SW480 (cell line): ENCODE measurements around the gene CNOT9.
"Not testable (repeated sequence)": the region's sequence is repeated elsewhere in the genome, so short reads cannot be mapped to it uniquely, and the experiment has no call there.

Source experiments
- DNase-seq: peaks from one replicate; pipeline ENCODE4 v3.0.0-alpha.2; 2016; ENCODE audit warnings: low spot score

CNOT9 gene, protein sequence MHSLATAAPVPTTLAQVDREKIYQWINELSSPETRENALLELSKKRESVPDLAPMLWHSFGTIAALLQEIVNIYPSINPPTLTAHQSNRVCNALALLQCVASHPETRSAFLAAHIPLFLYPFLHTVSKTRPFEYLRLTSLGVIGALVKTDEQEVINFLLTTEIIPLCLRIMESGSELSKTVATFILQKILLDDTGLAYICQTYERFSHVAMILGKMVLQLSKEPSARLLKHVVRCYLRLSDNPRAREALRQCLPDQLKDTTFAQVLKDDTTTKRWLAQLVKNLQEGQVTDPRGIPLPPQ

GRCh38 chr2:218568190-218569037 is at the start of gene CNOT9, which contains the start of gene USP37:
TSS of gene CNOT9 (plus strand) at chr2:218568839. CDS start at chr2:218568955, 116 bp downstream.
TSS of gene USP37 (minus strand) at chr2:218568351. CDS start at chr2:218558653, 9,698 bp downstream.
- DNase-seq, result peak; percentile 97

DNA sequence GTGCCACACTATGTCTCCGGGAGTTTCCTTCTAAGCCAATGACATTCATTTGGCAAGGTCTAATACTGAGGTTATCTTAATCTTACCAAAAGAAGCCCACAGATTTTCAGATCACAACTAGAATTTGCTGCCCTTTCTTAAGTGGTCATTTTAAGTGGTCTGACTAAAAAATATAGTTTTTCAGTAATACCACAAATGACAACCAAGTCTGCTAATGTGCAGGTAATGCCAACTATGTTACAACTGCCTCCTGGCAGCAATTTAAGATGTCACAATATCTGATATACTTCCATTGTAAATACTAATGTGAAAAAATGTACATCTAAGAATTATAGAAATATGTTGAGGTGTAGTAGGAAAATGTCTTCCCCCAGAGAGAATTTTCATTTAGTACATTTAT is 49.8 kb upstream of the CNOT9 start:
- no peak for DNase-seq

DNA sequence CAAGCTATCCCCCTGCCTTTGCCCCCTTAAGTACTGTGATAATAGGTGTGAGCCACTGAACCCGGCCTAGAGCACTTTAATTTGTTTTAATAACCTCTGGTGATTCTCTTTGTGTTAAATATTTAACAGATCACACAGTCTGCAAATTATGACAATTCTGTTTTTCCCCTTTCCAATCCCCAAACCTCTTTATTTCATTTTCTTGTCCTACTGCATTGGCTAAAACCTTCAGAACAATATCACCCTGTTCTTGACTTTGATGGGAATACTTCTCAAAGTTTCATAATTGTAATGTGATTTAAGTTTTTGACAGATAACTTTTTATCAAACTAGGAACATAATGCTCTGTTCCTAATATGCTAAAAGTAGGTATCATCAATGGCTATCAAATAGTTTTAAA is 45.0 kb upstream of the CNOT9 start:
- DNase-seq, result no peak

DNA sequence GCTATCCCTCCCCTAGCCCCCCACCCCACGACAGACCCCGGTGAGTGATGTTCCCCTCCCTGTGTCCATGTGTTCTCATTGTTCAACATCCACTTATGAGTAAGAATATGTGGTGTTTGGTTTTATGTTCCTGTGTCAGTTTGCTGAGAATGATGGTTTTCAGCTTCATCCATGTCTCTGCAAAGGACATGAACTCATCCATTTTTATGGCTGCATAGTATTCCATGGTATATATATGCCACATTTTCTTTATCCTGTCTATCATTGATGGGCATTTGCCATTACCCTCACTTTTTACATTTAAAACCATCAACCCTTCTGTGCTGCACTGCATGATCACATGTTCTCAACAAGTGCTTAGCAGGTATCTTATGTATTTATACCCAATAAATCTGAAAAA is 40.2 kb upstream of the CNOT9 start:
- not testable (repeated sequence) for DNase-seq

DNA sequence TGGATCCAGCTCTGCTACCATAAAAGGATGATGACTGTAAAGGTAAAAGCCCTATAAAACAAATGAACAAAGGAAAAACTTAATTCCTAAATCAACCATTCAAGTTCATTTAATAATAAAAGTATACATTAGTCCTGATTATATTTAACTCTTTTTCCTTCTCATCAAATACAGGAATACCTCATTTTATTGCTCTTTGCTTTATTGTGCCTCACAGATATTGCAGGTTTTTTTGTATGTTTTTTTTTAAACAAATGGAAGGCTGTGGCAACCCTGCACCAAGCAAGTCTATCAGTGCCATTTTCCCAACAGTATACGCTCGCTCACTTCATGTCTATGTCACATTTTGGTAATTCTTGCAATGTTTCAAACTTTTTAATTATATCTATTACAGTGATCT is 38.6 kb upstream of the CNOT9 start:
- DNase-seq, result no peak

DNA sequence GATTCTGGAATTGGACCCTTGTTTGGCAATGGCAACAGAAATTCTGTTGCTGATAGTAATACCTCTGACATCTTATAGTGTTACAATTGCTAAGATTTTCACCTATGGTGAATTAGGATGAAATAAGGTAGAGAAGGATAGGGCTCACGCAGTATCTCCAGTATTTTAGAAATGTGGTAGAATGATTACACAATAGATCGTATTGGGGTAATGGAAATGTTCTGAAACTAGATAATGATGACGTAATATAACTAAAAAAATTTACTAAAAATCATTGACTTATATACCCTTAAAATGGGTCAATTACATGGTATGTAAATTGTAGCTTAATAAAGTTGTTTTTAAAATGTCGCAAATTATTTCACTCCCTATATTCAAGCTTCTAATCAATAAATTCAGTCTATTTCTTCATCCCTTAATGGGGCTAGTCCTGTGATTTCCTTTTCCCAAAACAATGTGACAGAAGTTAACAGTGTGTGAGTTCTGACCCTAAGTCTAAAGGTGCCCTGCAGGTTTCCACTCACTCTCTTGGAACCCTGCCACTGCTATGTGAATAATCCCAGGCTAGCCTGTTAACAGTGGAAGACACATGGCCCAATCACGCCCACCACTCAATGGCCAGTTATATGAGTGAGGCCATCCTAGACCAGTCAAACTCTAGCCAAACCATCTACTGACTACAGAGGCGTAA is 31.7 kb upstream of the CNOT9 start:
- no peak for DNase-seq

DNA sequence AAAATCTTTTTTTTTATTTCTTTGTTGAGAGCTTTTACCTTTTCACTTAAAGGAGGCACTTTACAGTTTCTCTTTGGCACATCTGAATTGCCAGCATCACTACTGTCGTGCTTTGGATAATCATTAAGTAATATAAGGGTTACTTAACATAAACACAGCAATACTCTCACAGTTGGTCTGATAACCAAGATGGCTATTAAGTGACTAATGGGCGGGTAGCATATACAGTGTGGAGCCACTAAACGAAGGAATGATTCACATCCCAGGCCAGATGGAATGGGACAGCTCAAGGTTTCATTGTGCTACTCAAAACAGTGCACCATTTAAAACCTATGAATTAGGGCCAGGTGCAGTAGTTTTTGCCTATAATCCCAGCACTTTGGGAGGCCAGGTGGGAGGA is 28.6 kb upstream of the CNOT9 start:
- no peak for DNase-seq

DNA sequence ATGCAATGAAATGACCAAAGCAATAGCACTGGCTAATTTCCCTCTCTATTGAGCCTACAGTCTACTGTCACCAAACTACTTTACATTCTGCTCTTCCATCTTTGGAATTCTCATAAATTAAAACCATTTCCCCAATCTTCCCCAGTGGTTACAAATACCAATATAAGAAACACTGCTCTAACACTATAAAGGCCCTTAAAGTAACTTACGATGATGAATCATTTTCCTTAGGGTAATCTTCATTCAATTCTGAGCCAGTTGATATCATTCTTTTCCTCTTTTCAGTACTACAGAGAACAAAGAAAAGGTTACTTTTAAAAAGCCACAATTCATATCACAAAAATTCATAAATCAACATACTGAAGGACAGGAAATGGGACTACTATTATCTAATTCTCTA is 22.6 kb upstream of the CNOT9 start:
- DNase-seq, result no peak

DNA sequence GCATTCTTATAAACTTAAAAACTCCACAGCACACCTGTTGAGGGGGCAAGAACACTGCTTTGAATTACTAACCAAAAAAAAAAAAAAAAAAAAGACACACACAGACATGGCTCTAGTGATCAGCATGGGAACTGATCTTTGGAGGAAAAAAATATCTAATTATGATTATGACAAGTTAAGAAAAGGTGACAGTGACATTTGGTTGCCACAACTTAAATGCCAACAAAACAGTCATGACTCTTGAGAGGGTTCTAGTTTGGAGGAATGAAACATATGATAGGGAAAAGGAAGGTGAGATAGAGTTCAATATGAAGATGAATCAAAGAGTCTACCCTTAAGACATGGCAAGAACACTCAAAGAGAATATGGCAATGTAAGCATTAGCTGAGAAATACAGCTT is 21.1 kb upstream of the CNOT9 start:
- DNase-seq, result no peak

GRCh38 chr2:218547978-218548377 is 20.7 kb upstream of the CNOT9 start:
- DNase-seq, result no peak

DNA sequence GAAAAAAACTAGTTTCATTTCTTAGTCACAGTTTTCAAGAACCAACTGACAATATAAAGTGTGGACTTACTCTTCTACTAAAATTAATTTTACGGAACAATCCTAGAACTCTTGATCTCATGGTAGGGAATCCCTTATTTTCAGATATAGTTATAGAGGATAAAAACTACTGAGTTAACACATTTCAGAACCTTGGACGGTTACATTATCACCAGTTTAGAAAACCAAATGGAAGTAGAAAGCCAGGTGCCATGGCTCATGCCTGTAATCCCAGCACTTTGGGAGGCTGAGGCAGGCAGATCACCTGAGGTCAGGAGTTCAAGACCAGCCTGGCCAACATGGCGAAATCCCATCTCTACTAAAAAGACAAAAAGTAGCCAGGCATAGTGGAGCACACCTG is 14.4 kb upstream of the CNOT9 start:
- DNase-seq, result not testable (repeated sequence)

DNA sequence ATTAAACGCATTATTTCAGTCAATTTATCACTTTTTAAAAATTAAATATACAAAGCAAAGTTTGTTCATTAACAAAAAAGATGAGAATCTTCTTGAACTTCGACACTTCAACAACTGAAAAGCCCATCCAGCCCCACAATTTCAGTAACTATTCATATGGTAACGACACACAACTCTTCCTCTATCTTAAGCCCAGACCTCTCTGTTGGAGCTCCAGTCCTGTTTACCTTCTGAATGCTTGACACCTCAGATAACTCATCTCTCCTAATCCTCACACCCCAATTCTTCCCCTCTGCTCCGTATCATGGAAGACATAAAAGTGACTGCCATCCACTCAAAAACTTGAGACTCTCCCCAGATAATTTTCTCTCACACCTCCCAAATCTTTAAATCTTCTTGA is 13.1 kb upstream of the CNOT9 start:
- DNase-seq, result no peak

GRCh38 chr2:218557941-218558340 is 10.7 kb upstream of the CNOT9 start:
- no peak for DNase-seq

DNA sequence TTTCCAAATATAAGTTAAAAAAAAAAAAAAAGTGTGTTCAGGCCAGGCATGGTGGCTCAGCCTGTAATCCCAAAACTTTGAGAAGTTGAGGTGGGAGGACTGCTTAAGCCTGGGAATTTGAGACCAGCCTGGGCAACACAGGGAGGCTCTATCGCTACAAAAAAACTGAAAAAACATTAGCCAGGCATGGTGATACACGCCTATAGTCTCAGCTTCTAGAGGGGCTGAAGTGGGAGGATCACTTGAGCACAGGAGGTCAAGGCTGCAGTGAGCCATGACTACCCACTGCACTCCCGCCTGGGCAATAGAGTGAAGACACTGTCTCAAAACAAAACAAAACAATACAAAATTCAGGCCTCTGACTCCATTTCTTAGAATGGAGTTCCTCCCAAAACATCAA is 9.7 kb upstream of the CNOT9 start:
- DNase-seq, result no peak

DNA sequence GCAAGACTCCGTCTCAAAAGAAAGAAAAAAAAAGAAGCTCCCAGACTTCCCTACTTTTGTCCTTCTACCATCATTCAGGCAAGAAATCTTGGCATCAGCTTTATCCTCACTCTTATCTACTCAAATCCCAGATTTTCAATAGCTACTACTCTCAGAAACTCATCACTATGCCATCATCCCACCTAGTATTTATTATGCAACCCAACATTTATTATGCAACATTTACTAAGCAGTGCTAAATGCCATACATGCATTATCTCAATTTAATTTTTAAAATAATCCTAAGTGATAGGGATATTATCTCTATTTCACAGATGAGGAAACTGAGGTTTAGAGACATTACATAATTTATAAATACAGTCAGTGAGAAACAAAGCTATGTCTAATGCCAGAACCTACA is 4.6 kb upstream of the CNOT9 start:
- no peak for DNase-seq

DNA sequence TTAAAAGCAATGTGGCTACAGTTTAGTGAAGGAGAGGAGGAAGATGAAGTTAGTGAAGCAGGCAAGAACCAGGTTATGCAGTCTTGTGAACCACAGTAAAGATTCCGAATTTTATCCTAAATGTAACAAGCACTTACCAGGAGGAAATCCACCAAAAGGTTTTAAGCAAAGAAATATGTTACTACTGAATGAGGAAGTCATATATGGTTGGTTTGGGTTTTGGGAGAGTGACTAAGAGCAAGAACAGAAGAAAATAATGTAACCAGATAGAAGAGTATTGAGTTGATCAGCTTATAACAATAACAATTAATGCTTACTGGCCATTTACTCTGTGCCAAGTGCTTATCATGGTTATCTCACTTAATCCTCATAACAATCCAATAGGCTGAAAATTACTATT is 2.3 kb upstream of the CNOT9 start:
- no peak for DNase-seq

- DNase-seq, result no peak
Measured at GRCh38 chr2:218567797-218568189, 846 bp upstream of the CNOT9 start.

- DNase-seq, result peak; percentile 65
Measured at GRCh38 chr2:218569038-218569431, 396 bp downstream of the CNOT9 start.

DNA sequence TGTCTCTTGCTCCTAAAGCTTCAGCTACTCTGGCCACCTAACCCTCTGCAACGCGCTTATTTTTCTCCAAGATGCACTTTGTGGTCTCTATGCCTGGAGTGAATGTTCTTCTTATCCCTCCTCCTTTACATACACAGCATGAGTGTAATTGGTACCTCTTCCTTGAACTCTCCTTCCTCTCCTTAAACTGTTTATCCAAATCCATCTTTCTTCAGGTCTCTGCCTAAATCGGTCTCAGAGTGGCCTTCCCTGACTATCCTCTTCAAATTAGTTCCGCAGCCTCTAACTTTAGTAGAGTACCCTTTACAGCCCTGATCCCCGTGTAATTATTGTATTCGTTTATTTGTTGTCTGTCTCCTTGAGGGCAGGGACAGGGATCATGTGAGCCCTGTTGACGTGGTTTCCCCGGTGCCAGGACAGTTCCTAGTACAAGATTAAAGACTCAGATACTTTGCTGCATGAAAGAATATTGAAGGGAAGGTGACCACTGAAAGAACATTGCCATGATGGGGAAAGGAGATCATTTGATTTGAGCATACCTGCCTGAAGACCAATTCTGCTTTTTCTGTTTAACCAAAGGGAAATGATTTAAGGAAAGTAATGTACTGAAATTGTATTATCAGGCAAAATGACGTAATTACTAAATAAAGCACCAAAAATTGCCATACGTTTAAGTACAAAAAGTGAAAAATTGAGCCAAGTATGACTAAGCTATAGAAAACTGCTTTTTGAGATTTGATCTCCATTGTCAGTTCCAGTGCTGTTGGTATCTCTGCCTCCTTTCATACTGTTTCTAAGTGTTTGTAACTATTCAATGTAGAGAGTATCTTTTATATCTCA is 1.2 kb downstream of the CNOT9 start:
- DNase-seq, result peak; percentile 13

DNA sequence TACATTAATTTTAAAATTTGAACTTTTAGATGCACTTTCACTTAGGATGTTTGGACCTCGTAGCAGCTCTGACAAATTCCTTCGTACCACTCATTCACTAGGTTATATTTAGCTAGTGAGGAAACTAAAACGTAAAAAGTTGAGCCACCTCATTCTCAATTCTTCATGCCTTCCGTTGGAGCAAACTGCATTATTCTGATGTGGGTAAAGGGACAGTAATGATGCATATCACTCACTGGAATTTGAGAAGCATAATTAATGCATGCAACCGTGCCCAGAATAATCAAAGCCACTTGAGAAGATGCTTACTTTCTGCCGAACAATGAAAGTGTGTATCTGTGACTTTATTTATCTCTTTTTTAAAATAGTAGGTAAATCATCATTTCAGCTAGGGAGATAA is 2.2 kb downstream of the CNOT9 start:
- DNase-seq, result no peak

- no peak for DNase-seq
Measured at GRCh38 chr2:218576854-218577253, 8.2 kb downstream of the CNOT9 start.
